Peyer's patch (tissue), 4 donors: ENCODE data around the gene CHSY1. TPM values are rescaled to one million over a fixed set of nuclear protein-coding genes. Genes with fewer than 3 reads are reported as not detected.
A peak's percentile ranks its signal among the peaks of the same experiment; 100 is the strongest.

Experiments used
- DNase-seq, 3 donors: peaks; one replicate each; pipeline ENCODE4 v3.0.0-alpha.2; 2017 to 2019
- H3K27ac ChIP-seq, 4 donors: fragments of 200-600 bp; sonication (generic); one replicate each; pipeline ENCODE4 v1.5.1; 2016 to 2019
- H3K27me3 ChIP-seq, 2 donors: fragments of 200-600 bp; sonication (generic); one replicate each; pipeline ENCODE4 v1.5.1; 2019
- H3K36me3 ChIP-seq, 3 donors: fragments of 200-600 bp; sonication (generic); one replicate each; pipeline ENCODE4 v1.5.1; 2016 to 2019
- H3K4me1 ChIP-seq, 4 donors: fragments of 200-600 bp; sonication (generic); one replicate each; pipeline ENCODE4 v1.5.1; 2016 to 2019
- H3K4me3 ChIP-seq, 4 donors: fragments of 200-600 bp; sonication (generic); 1 replicate in 3 of 4; 2 replicates in 1 of 4; pipeline ENCODE4 v1.5.1; 2016 to 2019; ENCODE audit warnings: mild to moderate bottlenecking in 1 of 4
- H3K9me3 ChIP-seq, 4 donors: fragments of 200-600 bp; sonication (generic); one replicate each; pipeline ENCODE4 v1.5.1; 2016 to 2019; ENCODE audit warnings: mild to moderate bottlenecking in 1 of 4
- CTCF ChIP-seq, 6 experiments: fragments of 450-650 bp in 4 of 6; fragments of 200-600 bp in 2 of 6; sonication (generic) in 1 of 6; IDR thresholded peaks; one replicate each; pipeline ENCODE4 v1.5.1; 2017 to 2019; ENCODE audit warnings: antibody characterized with exemption in 6 of 6, mild to moderate bottlenecking in 3 of 6, moderate library complexity in 1 of 6
- POLR2A ChIP-seq, 2 donors: fragments of 450-650 bp; IDR thresholded peaks; one replicate each; pipeline ENCODE4 v1.5.1; 2017; ENCODE audit warnings: antibody characterized with exemption in 2 of 2, mild to moderate bottlenecking in 2 of 2, moderate library complexity in 2 of 2
- total RNA-seq, 4 donors: library from RNA; depleted of rRNA; stranded (reverse); fragments of >200 nt; gene quantifications; one replicate each; pipeline ENCODE4 v1.1.0, GENCODE V29; 2016

Gene CHSY1
- total RNA-seq, 4 donors from 2014 or later, result 8.1 to 31.4 (median 9.3) TPM

GRCh38 chr15:101264911-101265641 is 13.2 kb upstream of the CHSY1 start:
- Histone ChIP-seq H3K4me1 (no peaks in the 10 kb centered on the region), H3K4me3 (no peak overlapping the region), H3K36me3 (peaks cover 0 to 6% (median 0%) of the 10 kb centered on the region in 3 donors), H3K27me3 (no peaks in the 10 kb centered on the region), H3K9me3 (no peaks in the 10 kb centered on the region), H3K27ac (peak overlapping the region in 2 of 4 donors; percentile 17 to 46)
- no peak for TF ChIP-seq POLR2A (IDR thresholded peaks at IDR 0.05)
- no peak for TF ChIP-seq CTCF (IDR thresholded peaks at IDR 0.05)
- DNase-seq, result no peak

GRCh38 chr15:101264011-101264410 is 12.2 kb upstream of the CHSY1 start:
- DNase-seq, result no peak
- peak overlapping the region in 1 of 4 donors; percentile 46 for H3K27ac ChIP-seq

GRCh38 chr15:101262551-101262950 is 10.7 kb upstream of the CHSY1 start:
- no peak overlapping the region for H3K4me3 ChIP-seq
- no peak for TF ChIP-seq POLR2A (IDR thresholded peaks at IDR 0.05)
- TF ChIP-seq CTCF (IDR thresholded peaks at IDR 0.05), result no peak
- H3K27me3 ChIP-seq, result no peaks in the 10 kb centered on the region
- no peak overlapping the region for H3K27ac ChIP-seq
- DNase-seq, result no peak
- peaks cover 0 to 7% (median 0%) of the 10 kb centered on the region in 4 donors for H3K4me1 ChIP-seq
- H3K9me3 ChIP-seq, result no peaks in the 10 kb centered on the region
- H3K36me3 ChIP-seq, result no peaks in the 10 kb centered on the region

More at GRCh38 chr15:101264011-101264410, 12.2 kb upstream of the CHSY1 start:
- Histone ChIP-seq H3K9me3 (no peaks in the 10 kb centered on the region), H3K27me3 (no peaks in the 10 kb centered on the region), H3K4me1 (no peaks in the 10 kb centered on the region), H3K36me3 (peaks cover 0 to 3% (median 0%) of the 10 kb centered on the region in 3 donors), H3K4me3 (no peak overlapping the region)
- TF ChIP-seq POLR2A (IDR thresholded peaks at IDR 0.05) (no peak), CTCF (IDR thresholded peaks at IDR 0.05) (no peak)

GRCh38 chr15:101258238-101259144 is 6.6 kb upstream of the CHSY1 start:
- no peaks in the 10 kb centered on the region for H3K36me3 ChIP-seq
- no peak for TF ChIP-seq POLR2A (IDR thresholded peaks at IDR 0.05)
- TF ChIP-seq CTCF (IDR thresholded peaks at IDR 0.05), result peak; percentile 74 to 95 (median 88)
- DNase-seq, result peak in 2 of 3 donors; percentile 49 to 84
- H3K4me3 ChIP-seq, result no peak overlapping the region
- no peaks in the 10 kb centered on the region for H3K9me3 ChIP-seq
- H3K4me1 ChIP-seq, result peaks cover 0 to 7% (median 0%) of the 10 kb centered on the region in 4 donors
- no peaks in the 10 kb centered on the region for H3K27me3 ChIP-seq
- no peak overlapping the region for H3K27ac ChIP-seq

GRCh38 chr15:101256757-101257156 is 4.9 kb upstream of the CHSY1 start:
- no peaks in the 10 kb centered on the region for H3K36me3 ChIP-seq
- no peak overlapping the region for H3K27ac ChIP-seq
- H3K27me3 ChIP-seq, result no peaks in the 10 kb centered on the region
- H3K4me3 ChIP-seq, result no peak overlapping the region
- H3K9me3 ChIP-seq, result no peaks in the 10 kb centered on the region
- DNase-seq, result no peak
- H3K4me1 ChIP-seq, result peaks cover 0 to 16% (median 0%) of the 10 kb centered on the region in 4 donors
- TF ChIP-seq CTCF (IDR thresholded peaks at IDR 0.05) (peak in 4 of 6 experiments; percentile 28 to 44 (median 40)), POLR2A (IDR thresholded peaks at IDR 0.05) (no peak)
